Mononuclear cell (primary cell): Measurements from ENCODE around the gene IL37. TPM values are rescaled to one million over a fixed set of nuclear protein-coding genes. Genes with fewer than 3 reads are reported as not detected.

Experiments used
- H3K27me3 ChIP-seq: 2 replicates; pipeline ENCODE4 v1.6.0; 2011; ENCODE audit warnings: low read length, control low read depth; ENCODE audit not compliant: insufficient read depth
- H3K4me1 ChIP-seq: 2 replicates; pipeline ENCODE4 v1.5.1; 2011; ENCODE audit warnings: mild to moderate bottlenecking, low read length, control low read depth; ENCODE audit not compliant: insufficient read depth
- H3K4me3 ChIP-seq: 2 replicates; pipeline ENCODE4 v1.5.1; 2011; ENCODE audit warnings: mild to moderate bottlenecking, low read length, moderate library complexity
- H3K9me3 ChIP-seq: 2 replicates; pipeline ENCODE4 v1.5.1; 2011; ENCODE audit warnings: low read depth, mild to moderate bottlenecking, control low read depth, low read length
- total RNA-seq: library from RNA; depleted of rRNA; stranded (reverse); fragments of >200 nt; gene quantifications from one replicate; pipeline ENCODE4 v1.2.3, GENCODE V29; 2012

Gene IL37
- total RNA-seq, 1 donor, result not detected

DNA sequence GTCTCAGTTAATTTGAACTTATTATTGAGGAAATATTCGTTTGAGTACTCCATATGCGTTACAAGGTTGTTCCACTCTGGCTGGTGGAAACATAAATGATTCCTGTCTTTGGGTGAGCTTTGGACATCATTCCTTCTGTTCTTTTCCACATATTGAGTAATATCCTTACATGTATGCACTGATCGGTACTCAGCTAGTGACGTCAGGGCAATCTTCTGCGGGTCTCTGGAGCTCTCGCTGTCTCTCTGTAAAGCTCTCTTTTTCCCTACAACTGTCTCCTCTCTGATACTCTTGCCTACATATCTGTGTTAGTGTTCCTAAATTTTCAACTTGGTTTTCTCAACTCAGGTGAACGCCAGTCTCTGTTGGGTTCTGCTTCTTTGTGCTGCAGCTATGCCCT lies 43.4 kb downstream of the IL37 start:
- H3K4me3 ChIP-seq, result no peak overlapping the region
- H3K9me3 ChIP-seq, result no peaks in the 10 kb centered on the region
- no peaks in the 10 kb centered on the region for H3K4me1 ChIP-seq
- H3K27me3 ChIP-seq, result peaks cover 9% of the 10 kb centered on the region

DNA sequence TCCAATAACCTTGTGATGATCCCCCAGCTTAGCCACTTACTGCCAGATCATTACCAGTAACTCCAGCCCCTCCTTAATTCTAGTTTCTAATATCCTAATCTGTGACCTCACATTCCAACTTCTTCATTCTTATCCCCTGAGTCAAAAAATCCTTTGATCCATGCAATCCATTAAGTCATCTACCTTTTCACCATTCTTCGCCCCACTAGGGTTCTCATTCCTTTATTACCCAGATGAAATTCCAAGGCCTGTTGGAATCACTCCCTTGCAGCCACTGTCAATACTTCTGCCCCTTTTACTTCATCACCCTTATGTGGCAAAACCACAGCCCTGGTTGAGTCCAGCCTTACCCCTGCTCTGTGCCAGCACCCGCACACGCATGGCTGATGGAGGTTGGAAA lies 46.5 kb downstream of the IL37 start:
- Histone ChIP-seq H3K4me3 (no peak overlapping the region), H3K9me3 (no peaks in the 10 kb centered on the region), H3K27me3 (no peaks in the 10 kb centered on the region), H3K4me1 (no peaks in the 10 kb centered on the region)

- H3K27me3 ChIP-seq, result no peaks in the 10 kb centered on the region
- no peaks in the 10 kb centered on the region for H3K4me1 ChIP-seq
- no peaks in the 10 kb centered on the region for H3K9me3 ChIP-seq
- no peak overlapping the region for H3K4me3 ChIP-seq
Measured at GRCh38 chr2:112958428-112959108, 47.6 kb downstream of the IL37 start.

GRCh38 chr2:112959109-112959812 lies 48.3 kb downstream of the IL37 start:
- no peaks in the 10 kb centered on the region for H3K9me3 ChIP-seq
- no peaks in the 10 kb centered on the region for H3K27me3 ChIP-seq
- H3K4me1 ChIP-seq, result no peaks in the 10 kb centered on the region
- no peak overlapping the region for H3K4me3 ChIP-seq

DNA sequence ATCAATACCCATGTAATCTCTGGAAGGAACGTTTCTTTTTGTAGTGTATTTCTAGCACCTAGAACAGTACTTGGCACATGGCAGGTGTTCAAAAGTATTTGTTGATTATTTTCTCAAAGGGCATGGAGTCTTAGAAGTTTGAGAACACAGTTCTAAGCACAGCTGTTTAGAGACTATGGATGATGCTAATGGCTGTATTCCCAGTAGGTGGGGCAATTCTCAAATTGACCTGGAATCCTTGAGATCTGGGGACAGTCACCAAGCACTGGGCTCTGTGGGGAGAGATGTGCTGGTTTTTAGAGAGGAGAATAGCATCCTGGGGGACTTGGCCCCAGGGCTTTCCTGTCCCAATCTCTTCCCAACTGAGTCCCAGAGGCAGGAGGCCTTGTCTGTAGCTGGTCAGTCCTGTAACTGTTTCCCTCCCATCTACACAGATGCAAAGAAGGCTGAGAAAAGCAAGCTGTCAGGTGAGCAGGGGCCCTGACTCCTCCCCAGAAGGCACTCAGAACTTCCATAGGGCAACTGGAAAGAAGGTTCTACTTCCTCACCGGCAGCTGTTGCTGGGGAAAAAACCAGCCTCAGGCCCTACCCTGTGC lies 49.4 kb downstream of the IL37 start:
- Histone ChIP-seq H3K4me1 (no peaks in the 10 kb centered on the region), H3K27me3 (no peaks in the 10 kb centered on the region), H3K4me3 (no peak overlapping the region), H3K9me3 (no peaks in the 10 kb centered on the region)

DNA sequence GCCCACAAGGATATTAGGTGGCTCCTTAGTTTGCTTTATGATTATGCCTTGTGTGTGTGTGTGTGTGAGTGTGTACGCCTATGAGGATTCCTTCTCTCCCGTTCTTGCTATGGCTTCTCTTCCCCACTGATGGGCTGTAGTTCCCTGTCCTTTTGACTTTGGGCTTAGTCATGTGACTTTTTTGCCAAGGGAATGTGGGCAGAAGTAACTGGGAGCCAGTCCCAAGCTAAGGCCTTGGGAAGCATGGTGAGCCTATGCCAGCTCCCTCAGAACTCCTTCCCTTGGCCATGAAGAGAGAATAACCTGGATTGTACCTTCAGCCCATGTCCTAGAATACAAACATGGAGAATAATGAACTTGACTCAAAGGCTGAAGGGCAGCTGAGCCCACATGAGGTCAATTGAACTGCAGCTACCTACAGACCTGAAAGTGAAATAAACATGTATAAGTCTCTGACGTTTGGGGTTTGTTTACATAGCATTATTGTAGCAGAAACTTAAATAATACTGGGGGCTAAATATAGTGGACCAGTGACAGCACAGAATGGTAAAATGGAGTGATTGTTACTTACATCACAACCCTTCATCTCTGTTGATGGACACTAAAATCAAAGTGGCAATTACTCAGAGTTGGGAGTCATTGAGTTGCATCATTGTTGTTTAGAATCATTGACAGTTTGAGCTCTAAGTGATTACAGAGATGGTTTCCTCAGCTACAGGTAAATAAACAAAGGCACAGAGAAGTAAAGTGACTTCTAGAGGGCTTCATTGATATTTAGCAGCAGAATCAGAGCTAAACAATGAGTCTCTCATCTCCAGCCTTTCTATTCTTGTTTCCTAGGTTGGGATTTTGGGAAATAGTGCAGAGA lies 51.6 kb downstream of the IL37 start:
- Histone ChIP-seq H3K9me3 (no peaks in the 10 kb centered on the region), H3K27me3 (no peaks in the 10 kb centered on the region), H3K4me1 (no peaks in the 10 kb centered on the region), H3K4me3 (no peak overlapping the region)

- no peak overlapping the region for H3K4me3 ChIP-seq
- H3K4me1 ChIP-seq, result no peaks in the 10 kb centered on the region
- H3K9me3 ChIP-seq, result no peaks in the 10 kb centered on the region
- H3K27me3 ChIP-seq, result no peaks in the 10 kb centered on the region
Measured at GRCh38 chr2:112967023-112967422, 56.1 kb downstream of the IL37 start.

Other genes starting within 250 kb of the IL37 start
- not detected for gene NT5DC4, start 190.1 kb upstream of the IL37 start, total RNA-seq
- 0.21 TPM for gene CKAP2L, start 146.6 kb upstream of the IL37 start, total RNA-seq
- gene IL1A, start 126.7 kb upstream of the IL37 start, total RNA-seq, result 23.4 TPM
- gene IL1B, start 74.4 kb upstream of the IL37 start, total RNA-seq, result 3,994 TPM
- not detected for gene IL36G, start 66.8 kb downstream of the IL37 start, total RNA-seq
- not detected for gene IL36A, start 94.3 kb downstream of the IL37 start, total RNA-seq
- gene IL36B, start 141.7 kb downstream of the IL37 start, total RNA-seq, result not detected
- not detected for gene IL36RN, start 148.0 kb downstream of the IL37 start, total RNA-seq
- gene IL1F10, start 156.8 kb downstream of the IL37 start, total RNA-seq, result not detected
- 203 TPM for gene IL1RN, start 216.4 kb downstream of the IL37 start, total RNA-seq